Mesothelial cell of epicardium (in vitro differentiated cells): Measurements from ENCODE around the gene HFE. TPM values are rescaled to one million over a fixed set of nuclear protein-coding genes. Genes with fewer than 3 reads are reported as not detected.
"Not testable (repeated sequence)": the region's sequence is repeated elsewhere in the genome, so short reads cannot be mapped to it uniquely, and the experiment has no call there.

ENCODE experiments used
- DNase-seq, 2 experiments: peaks; one replicate each; pipeline ENCODE4 v3.0.0; 2021; ENCODE audit warnings: low spot score in 2 of 2; ENCODE audit not compliant: unreplicated experiment in 2 of 2
- H3K27ac Mint-ChIP-seq: 2 replicates; pipeline ENCODE4 v1.8.0; 2021; ENCODE audit warnings: mixed read lengths
- H3K27me3 Mint-ChIP-seq: 2 replicates; pipeline ENCODE4 v1.8.0; 2021; ENCODE audit warnings: low read depth, mixed read lengths
- H3K36me3 Mint-ChIP-seq: 2 replicates; pipeline ENCODE4 v1.8.0; 2021; ENCODE audit warnings: mixed read lengths
- H3K4me1 Mint-ChIP-seq: 2 replicates; pipeline ENCODE4 v1.8.0; 2021; ENCODE audit warnings: mixed read lengths
- H3K4me3 Mint-ChIP-seq: 2 replicates; pipeline ENCODE4 v1.8.0; 2021; ENCODE audit warnings: mild to moderate bottlenecking, moderate library complexity, mixed read lengths
- H3K9me3 Mint-ChIP-seq: 2 replicates; pipeline ENCODE4 v1.8.0; 2021; ENCODE audit warnings: mixed read lengths
- CTCF ChIP-seq: fragments of 200-600 bp; sonication (generic); IDR thresholded peaks from one replicate; pipeline ENCODE4 v1.5.0; 2021; ENCODE audit warnings: antibody characterized with exemption; ENCODE audit not compliant: unreplicated experiment
- total RNA-seq: library from RNA; stranded (reverse); gene quantifications from 3 replicates; pipeline ENCODE4 v1.2.1, GENCODE V29; 2021

Gene HFE
- total RNA-seq, 1 donor from 2014 or later: 7.0 TPM

- Mint-ChIP-seq H3K4me1 (peaks cover 15% of the 10 kb centered on the region), H3K4me3 (no peak overlapping the region), H3K27ac (no peak overlapping the region), H3K9me3 (no peaks in the 10 kb centered on the region), H3K27me3 (no peaks in the 10 kb centered on the region), H3K36me3 (no peaks in the 10 kb centered on the region)
- TF ChIP-seq CTCF: no peak
- DNase-seq: no peak
Observed at GRCh38 chr6:26057899-26058298, 29.3 kb upstream of the HFE start.

GRCh38 chr6:26058477-26059033, 28.7 kb upstream of the HFE start:
- not testable (repeated sequence) for H3K27ac Mint-ChIP-seq, H3K27me3 Mint-ChIP-seq, H3K36me3 Mint-ChIP-seq, H3K4me3 Mint-ChIP-seq, H3K9me3 Mint-ChIP-seq, DNase-seq
- peaks cover 15% of the 10 kb centered on the region for H3K4me1 Mint-ChIP-seq

DNA sequence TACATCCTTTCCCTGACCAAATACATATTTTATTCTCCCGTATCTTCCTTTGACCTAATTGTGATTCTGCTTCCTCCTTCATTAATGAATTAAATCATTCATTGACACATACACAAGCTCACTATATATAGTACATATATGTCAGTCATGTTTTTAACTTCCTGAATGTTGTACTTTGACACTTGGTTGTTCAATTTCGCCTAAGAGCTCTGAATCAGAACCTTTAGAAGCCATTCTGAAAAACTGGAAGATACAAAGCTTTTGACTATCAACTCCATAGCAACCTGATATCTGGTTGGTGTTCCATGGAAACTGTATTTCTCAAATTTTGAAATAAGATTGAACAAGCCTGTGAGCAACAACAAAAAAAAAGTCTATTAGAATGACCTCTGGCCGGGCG, 27.3 kb upstream of the HFE start:
- no peak for DNase-seq
- no peak for TF ChIP-seq CTCF
- H3K4me3 Mint-ChIP-seq: no peak overlapping the region
- no peaks in the 10 kb centered on the region for H3K9me3 Mint-ChIP-seq
- no peaks in the 10 kb centered on the region for H3K27me3 Mint-ChIP-seq
- no peaks in the 10 kb centered on the region for H3K36me3 Mint-ChIP-seq
- no peak overlapping the region for H3K27ac Mint-ChIP-seq
- peaks cover 7% of the 10 kb centered on the region for H3K4me1 Mint-ChIP-seq

- no peak overlapping the region for H3K4me3 Mint-ChIP-seq
- no peak overlapping the region for H3K27ac Mint-ChIP-seq
- H3K36me3 Mint-ChIP-seq: no peaks in the 10 kb centered on the region
- no peaks in the 10 kb centered on the region for H3K9me3 Mint-ChIP-seq
- TF ChIP-seq CTCF: peak; percentile 80
- H3K27me3 Mint-ChIP-seq: no peaks in the 10 kb centered on the region
- no peak for DNase-seq
- peaks cover 23% of the 10 kb centered on the region for H3K4me1 Mint-ChIP-seq
Observed at GRCh38 chr6:26064619-26065257, 22.5 kb upstream of the HFE start.

DNA sequence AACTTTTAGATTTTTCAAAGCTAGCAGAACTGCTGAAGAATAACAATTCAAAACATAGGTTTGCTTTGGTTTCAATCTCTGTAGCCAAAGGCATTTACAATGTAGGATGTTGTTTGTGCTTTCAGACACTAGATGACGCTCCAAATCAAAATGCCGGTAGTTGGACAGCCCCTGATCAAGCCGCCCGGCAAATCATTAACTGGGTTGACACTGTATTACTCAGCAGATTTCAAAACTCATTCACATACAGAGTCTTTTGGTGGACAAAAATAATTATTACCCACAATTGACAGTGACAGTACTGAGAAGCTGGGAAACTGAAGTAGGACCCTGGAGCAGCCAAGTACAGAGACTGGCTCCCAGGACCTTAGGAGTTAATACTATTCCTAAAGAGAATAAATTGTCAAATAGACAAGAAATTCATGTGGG, 21.3 kb upstream of the HFE start:
- Mint-ChIP-seq H3K4me3 (no peak overlapping the region), H3K27ac (peak overlapping the region; percentile 61), H3K36me3 (no peaks in the 10 kb centered on the region), H3K9me3 (no peaks in the 10 kb centered on the region), H3K27me3 (no peaks in the 10 kb centered on the region), H3K4me1 (peaks cover 23% of the 10 kb centered on the region)
- TF ChIP-seq CTCF: peak; percentile 67
- DNase-seq: no peak

DNA sequence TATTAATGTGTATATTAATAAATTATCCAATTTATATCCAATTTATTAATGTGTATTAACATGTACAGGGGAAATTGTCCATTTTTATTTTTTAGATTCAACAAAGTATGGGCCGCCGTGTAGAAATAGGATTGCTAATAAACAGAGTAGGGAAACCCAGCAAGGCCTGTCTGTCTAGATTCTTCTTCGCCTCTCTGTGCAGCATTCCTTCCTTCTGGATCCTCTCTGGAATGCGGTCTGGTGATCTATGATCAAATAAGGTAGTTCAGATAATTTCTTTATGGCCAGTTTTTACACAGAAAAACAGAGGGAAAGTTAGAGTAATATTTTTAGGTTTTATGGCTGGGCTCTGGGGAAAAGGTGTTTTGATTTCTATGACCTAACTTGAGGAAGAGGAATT, 19.9 kb upstream of the HFE start:
- H3K27ac Mint-ChIP-seq: peak overlapping the region; percentile 96
- no peak for DNase-seq
- H3K4me1 Mint-ChIP-seq: peaks cover 23% of the 10 kb centered on the region
- H3K36me3 Mint-ChIP-seq: no peaks in the 10 kb centered on the region
- H3K9me3 Mint-ChIP-seq: no peaks in the 10 kb centered on the region
- H3K27me3 Mint-ChIP-seq: no peaks in the 10 kb centered on the region
- no peak overlapping the region for H3K4me3 Mint-ChIP-seq
- TF ChIP-seq CTCF: no peak
